ENCODE results near the gene RASGRP4. TPM values are rescaled to one million over a fixed set of nuclear protein-coding genes. Genes with fewer than 3 reads are reported as not detected.
A peak's percentile ranks its signal among the peaks of the same experiment; 100 is the strongest.

Gene RASGRP4
- total RNA-seq, 3 donors from 2014 or later: 0.66 to 8.8 (median 1.6) TPM

- Histone ChIP-seq H3K27ac (no peak overlapping the region), H3K27me3 (no peaks in the 10 kb centered on the region), H3K4me3 (no peak overlapping the region), H3K36me3 (peaks cover 4% of the 10 kb centered on the region), H3K4me1 (peaks cover 7 to 12% of the 10 kb centered on the region in 2 donors), H3K9me3 (no peaks in the 10 kb centered on the region)
- DNase-seq (ENCODE audit: low spot score in 2 of 2): no peak
- intact Hi-C loops (cut with DNase I; ENCODE audit: low total_unique reads): no loop called here
- no peak for TF ChIP-seq POLR2A (IDR thresholded peaks at IDR 0.05)
- TF ChIP-seq POLR2AphosphoS5 (IDR thresholded peaks at IDR 0.05): no peak
- TF ChIP-seq CTCF (IDR thresholded peaks at IDR 0.05): no peak
These were observed 49.0 kb downstream of the RASGRP4 start for GRCh38 chr19:38377052-38377451.

- intact Hi-C loops (cut with DNase I; ENCODE audit: low total_unique reads): no loop called here
- Histone ChIP-seq H3K27me3 (no peaks in the 10 kb centered on the region), H3K36me3 (peaks cover 4% of the 10 kb centered on the region), H3K27ac (no peak overlapping the region), H3K9me3 (no peaks in the 10 kb centered on the region), H3K4me3 (peak overlapping the region in 1 of 3 donors; percentile 87), H3K4me1 (peaks cover 7 to 12% of the 10 kb centered on the region in 2 donors)
- no peak for DNase-seq (ENCODE audit: low spot score in 2 of 2)
- no peak for TF ChIP-seq POLR2AphosphoS5 (IDR thresholded peaks at IDR 0.05)
- TF ChIP-seq POLR2A (IDR thresholded peaks at IDR 0.05): no peak
- TF ChIP-seq CTCF (IDR thresholded peaks at IDR 0.05): no peak
These were observed 49.4 kb downstream of the RASGRP4 start for GRCh38 chr19:38376576-38376975.

GRCh38 chr19:38375748-38376147, 50.3 kb downstream of the RASGRP4 start:
- Histone ChIP-seq H3K27ac (no peak overlapping the region), H3K9me3 (no peaks in the 10 kb centered on the region), H3K27me3 (no peaks in the 10 kb centered on the region), H3K4me1 (peaks cover 7 to 12% of the 10 kb centered on the region in 2 donors), H3K4me3 (peak overlapping the region; percentile 75 to 90 (median 87)), H3K36me3 (peaks cover under 1% of the 10 kb centered on the region)
- no peak for TF ChIP-seq POLR2A (IDR thresholded peaks at IDR 0.05)
- no peak for TF ChIP-seq POLR2AphosphoS5 (IDR thresholded peaks at IDR 0.05)
- no peak for TF ChIP-seq CTCF (IDR thresholded peaks at IDR 0.05)
- intact Hi-C loops (cut with DNase I; ENCODE audit: low total_unique reads): no loop called here
- no peak for DNase-seq (ENCODE audit: low spot score in 2 of 2)

GRCh38 chr19:38375098-38375493, 50.9 kb downstream of the RASGRP4 start:
- Histone ChIP-seq H3K36me3 (no peaks in the 10 kb centered on the region), H3K4me1 (peaks cover 7 to 12% of the 10 kb centered on the region in 2 donors), H3K4me3 (peak overlapping the region; percentile 75 to 90 (median 87)), H3K9me3 (no peaks in the 10 kb centered on the region), H3K27ac (peak overlapping the region; percentile 92), H3K27me3 (no peaks in the 10 kb centered on the region)
- DNase-seq (ENCODE audit: low spot score in 2 of 2): no peak
- no peak for TF ChIP-seq CTCF (IDR thresholded peaks at IDR 0.05)
- TF ChIP-seq POLR2A (IDR thresholded peaks at IDR 0.05): no peak
- no peak for TF ChIP-seq POLR2AphosphoS5 (IDR thresholded peaks at IDR 0.05)
- intact Hi-C loops (cut with DNase I; ENCODE audit: low total_unique reads): no loop called here

- peak; percentile 99 for DNase-seq (ENCODE audit: low spot score in 2 of 2)
- H3K27ac ChIP-seq: peak within 1 kb of the TSS; percentile 92
- H3K4me1 ChIP-seq: peaks cover 7 to 12% of the 10 kb centered on the region in 2 donors
- no peaks in the 10 kb centered on the region for H3K27me3 ChIP-seq
- H3K4me3 ChIP-seq: peak within 1 kb of the TSS; percentile 75 to 90 (median 87)
- TF ChIP-seq POLR2AphosphoS5 (IDR thresholded peaks at IDR 0.05) (peak; percentile 91 to 97 (median 96)), CTCF (IDR thresholded peaks at IDR 0.05) (no peak), POLR2A (IDR thresholded peaks at IDR 0.05) (peak; percentile 87)
- no peaks in the 10 kb centered on the region for H3K9me3 ChIP-seq
- intact Hi-C loops (cut with DNase I; ENCODE audit: low total_unique reads): no loop called here
- no peaks in the 10 kb centered on the region for H3K36me3 ChIP-seq
These were observed 51.5 kb downstream of the RASGRP4 start, which contains the start of gene PSMD8 for GRCh38 chr19:38374332-38375097. PSMD8 (plus strand) TSS chr19:38374571; CDS start chr19:38374602, 31 bp downstream.

Data from breast epithelium (tissue), 4 donors.